Stimulated activated CD8-positive, alpha-beta memory T cell treated with anti-CD3 and anti-CD28 coated beads, Interleukin-15, amount 100 ng/mL, for 1 hour (primary cell): ENCODE data around the gene ROPN1B.

Source experiments
- DNase-seq: peaks from one replicate; pipeline ENCODE4 v3.0.0-alpha.2; 2020; ENCODE audit warnings: low read depth

ROPN1B gene

GRCh38 chr3:126030455-126030854, 61.5 kb downstream of the ROPN1B start:
- DNase-seq: no peak

GRCh38 chr3:126031981-126032471, 63.0 kb downstream of the ROPN1B start:
- DNase-seq: no peak
